ENCODE measurements around the gene PCDHGA1. TPM values are rescaled to one million over a fixed set of nuclear protein-coding genes. Genes with fewer than 3 reads are reported as not detected.
A peak's percentile ranks its signal among the peaks of the same experiment; 100 is the strongest.
"Not testable (repeated sequence)": the region's sequence is repeated elsewhere in the genome, so short reads cannot be mapped to it uniquely, and the experiment has no call there.

The PCDHGA1 gene
- total RNA-seq, 1 donor from 2014 or later: under 0.01 TPM

- TF ChIP-seq CTCF (IDR thresholded peaks at IDR 0.05; ENCODE audit: insufficient read depth, low read length, severe bottlenecking): peak; percentile 44
- no peaks in the 10 kb centered on the region for H3K27me3 ChIP-seq (ENCODE audit: control insufficient read depth, insufficient read depth, low read length)
- H3K36me3 ChIP-seq (ENCODE audit: control insufficient read depth, insufficient read depth, low read length): no peaks in the 10 kb centered on the region
- peak within 1 kb of the TSS; percentile 11 for H3K4me3 ChIP-seq (ENCODE audit: low read depth, low read length)
- FAIRE-seq (no peak), DNase-seq (ENCODE audit: low read depth) (peak; percentile 20)
Measured at GRCh38 chr5:141402553-141403243, 72.4 kb downstream of the PCDHGA1 start, which contains the start of gene PCDHGA9. Gene PCDHGA9, plus strand, starts transcription at chr5:141402778. Its CDS starts 175 bp downstream, at chr5:141402953.

GRCh38 chr5:141403387-141403786, 73.1 kb downstream of the PCDHGA1 start:
- Histone ChIP-seq H3K27me3 (ENCODE audit: control insufficient read depth, insufficient read depth, low read length) (no peaks in the 10 kb centered on the region), H3K4me3 (ENCODE audit: low read depth, low read length) (no peak overlapping the region), H3K36me3 (ENCODE audit: control insufficient read depth, insufficient read depth, low read length) (no peaks in the 10 kb centered on the region)
- no peak for TF ChIP-seq CTCF (IDR thresholded peaks at IDR 0.05; ENCODE audit: insufficient read depth, low read length, severe bottlenecking)
- FAIRE-seq (no peak), DNase-seq (ENCODE audit: low read depth) (no peak)

- TF ChIP-seq CTCF (IDR thresholded peaks at IDR 0.05; ENCODE audit: insufficient read depth, low read length, severe bottlenecking): peak; percentile 65
- H3K27me3 ChIP-seq (ENCODE audit: control insufficient read depth, insufficient read depth, low read length); H3K36me3 ChIP-seq (ENCODE audit: control insufficient read depth, insufficient read depth, low read length); FAIRE-seq: not testable (repeated sequence)
- peak within 1 kb of the TSS; percentile 18 for H3K4me3 ChIP-seq (ENCODE audit: low read depth, low read length)
- peak; percentile 18 for DNase-seq (ENCODE audit: low read depth)
Measured at GRCh38 chr5:141407790-141408505, 77.6 kb downstream of the PCDHGA1 start, which contains the start of gene PCDHGB6. Gene PCDHGB6, plus strand, starts transcription at chr5:141408021. Its CDS starts 182 bp downstream, at chr5:141408203.

- no peak for DNase-seq (ENCODE audit: low read depth)
- Histone ChIP-seq H3K27me3 (ENCODE audit: control insufficient read depth, insufficient read depth, low read length) (peaks cover 2% of the 10 kb centered on the region), H3K4me3 (ENCODE audit: low read depth, low read length) (no peak overlapping the region), H3K36me3 (ENCODE audit: control insufficient read depth, insufficient read depth, low read length) (no peaks in the 10 kb centered on the region)
- TF ChIP-seq CTCF (IDR thresholded peaks at IDR 0.05; ENCODE audit: insufficient read depth, low read length, severe bottlenecking): no peak
- FAIRE-seq: no peak
Measured at GRCh38 chr5:141409598-141410306, 79.4 kb downstream of the PCDHGA1 start.

GRCh38 chr5:141411575-141411974, 81.3 kb downstream of the PCDHGA1 start:
- H3K4me3 ChIP-seq (ENCODE audit: low read depth, low read length): no peak overlapping the region
- H3K27me3 ChIP-seq (ENCODE audit: control insufficient read depth, insufficient read depth, low read length): peaks cover 2% of the 10 kb centered on the region

More at GRCh38 chr5:141411575-141411974, 81.3 kb downstream of the PCDHGA1 start:
- FAIRE-seq (no peak), DNase-seq (ENCODE audit: low read depth) (no peak)
- H3K36me3 ChIP-seq (ENCODE audit: control insufficient read depth, insufficient read depth, low read length): no peaks in the 10 kb centered on the region
- no peak for TF ChIP-seq CTCF (IDR thresholded peaks at IDR 0.05; ENCODE audit: insufficient read depth, low read length, severe bottlenecking)

Data from bronchial epithelial cell (primary cell).